ENCODE results near the gene MRPL36. TPM values are rescaled to one million over a fixed set of nuclear protein-coding genes. Genes with fewer than 3 reads are reported as not detected.
"Not testable (repeated sequence)": the region's sequence is repeated elsewhere in the genome, so short reads cannot be mapped to it uniquely, and the experiment has no call there.

MRPL36 gene
- total RNA-seq: 100 to 1,000 TPM; 104 to 108 TPM

DNA sequence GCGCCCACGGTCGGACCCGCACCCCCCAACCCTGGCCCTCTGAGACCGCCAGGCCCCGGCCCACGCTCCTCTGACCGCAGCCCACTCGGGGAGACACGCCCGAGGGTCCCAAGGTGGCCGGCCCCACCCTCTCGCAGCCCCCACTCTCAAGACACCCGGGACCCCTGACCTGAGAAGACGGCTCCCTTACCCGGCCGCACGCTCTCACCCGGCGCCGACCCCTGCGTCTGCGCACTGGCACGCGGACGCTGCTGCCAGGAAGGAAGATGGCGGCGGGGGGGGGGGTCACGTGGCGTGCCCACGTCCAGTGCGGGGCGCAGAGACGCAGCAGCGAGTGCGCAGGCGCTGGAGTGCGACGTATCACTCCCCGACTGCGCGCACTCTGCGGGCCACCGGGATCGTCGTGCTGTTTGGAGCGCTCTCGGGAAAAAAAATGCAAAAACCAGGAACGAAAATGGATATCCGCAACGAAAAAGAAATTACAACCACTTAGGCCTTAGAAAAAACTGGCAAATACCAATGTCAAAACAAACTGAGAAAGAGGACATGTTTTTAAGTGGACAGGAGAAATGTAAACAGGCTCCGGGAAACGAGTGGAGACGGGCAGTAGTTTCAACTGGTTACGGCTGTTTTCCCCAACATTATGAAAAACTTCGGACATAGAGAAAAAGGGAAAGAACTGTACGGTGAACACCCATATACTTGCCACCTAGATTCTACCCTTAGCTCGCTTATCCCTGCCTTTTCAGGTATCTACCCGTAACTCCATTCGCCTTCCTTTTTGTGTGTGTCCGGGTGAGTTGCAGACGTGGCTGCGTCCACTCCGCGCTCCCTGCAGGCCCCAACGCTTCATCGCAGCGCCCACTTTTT is at the start of gene MRPL36:
Gene MRPL36, minus strand, starts transcription at position 236 of the 870 bp plus-strand sequence. CDS start 902 bp downstream, outside the sequence.
- Mint-ChIP-seq H3K9me3 (no peaks in the 10 kb centered on the region), H3K27ac (peak within 1 kb of the TSS; percentile 96), H3K27me3 (no peaks in the 10 kb centered on the region), H3K4me1 (peaks cover 57% of the 10 kb centered on the region), H3K36me3 (peaks cover 52% of the 10 kb centered on the region), H3K4me3 (peak within 1 kb of the TSS; percentile 90)
- DNase-seq: peak; percentile 90

DNA sequence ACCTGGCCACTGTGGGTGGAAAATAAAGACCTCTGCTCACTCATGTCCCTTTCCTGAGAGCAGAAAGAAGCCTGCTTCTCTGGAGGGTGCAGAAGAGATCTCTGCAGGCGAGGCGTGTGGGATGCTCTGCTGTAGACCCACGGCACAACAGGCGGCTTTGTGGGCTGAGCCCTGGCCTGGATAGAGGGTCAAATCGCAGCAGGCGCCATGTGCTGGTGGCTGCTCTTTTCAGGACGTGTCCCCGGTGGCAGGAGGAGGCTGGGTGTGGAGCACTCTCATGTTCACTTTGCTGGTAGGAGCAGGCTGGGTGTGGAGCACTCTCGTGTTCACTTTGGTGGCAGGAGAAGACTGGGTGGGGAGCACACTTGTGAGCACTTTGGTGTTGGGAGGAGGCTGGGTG is 48.0 kb upstream of the MRPL36 start:
- H3K27ac Mint-ChIP-seq: no peak overlapping the region
- H3K27me3 Mint-ChIP-seq: peaks cover 41% of the 10 kb centered on the region
- no peaks in the 10 kb centered on the region for H3K9me3 Mint-ChIP-seq
- DNase-seq: no peak
- H3K4me1 Mint-ChIP-seq: no peaks in the 10 kb centered on the region
- H3K36me3 Mint-ChIP-seq: no peaks in the 10 kb centered on the region
- H3K4me3 Mint-ChIP-seq: no peak overlapping the region

DNA sequence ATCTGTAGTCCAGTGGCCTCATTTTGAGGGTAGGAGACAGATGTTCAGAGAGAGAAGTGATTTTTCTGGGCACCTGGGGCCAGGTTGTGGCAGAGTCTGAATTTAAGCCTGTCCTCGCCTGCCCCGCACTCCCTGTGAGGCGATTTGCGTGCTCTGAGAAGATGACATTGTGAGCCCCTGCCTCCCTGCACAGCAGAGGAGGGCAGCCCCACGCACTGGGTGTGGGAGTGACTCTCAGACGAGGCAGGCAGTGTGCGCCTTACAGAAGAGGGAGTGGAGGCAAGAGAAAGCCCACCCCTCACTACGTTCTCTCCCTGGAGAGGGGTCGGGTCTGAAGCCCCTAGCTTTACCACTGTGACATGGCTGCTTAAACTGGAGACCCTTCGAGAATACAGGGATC is 47.4 kb upstream of the MRPL36 start:
- H3K36me3 Mint-ChIP-seq: no peaks in the 10 kb centered on the region
- no peak overlapping the region for H3K27ac Mint-ChIP-seq
- no peaks in the 10 kb centered on the region for H3K9me3 Mint-ChIP-seq
- no peaks in the 10 kb centered on the region for H3K4me1 Mint-ChIP-seq
- H3K27me3 Mint-ChIP-seq: peaks cover 38% of the 10 kb centered on the region
- no peak overlapping the region for H3K4me3 Mint-ChIP-seq
- no peak for DNase-seq

DNA sequence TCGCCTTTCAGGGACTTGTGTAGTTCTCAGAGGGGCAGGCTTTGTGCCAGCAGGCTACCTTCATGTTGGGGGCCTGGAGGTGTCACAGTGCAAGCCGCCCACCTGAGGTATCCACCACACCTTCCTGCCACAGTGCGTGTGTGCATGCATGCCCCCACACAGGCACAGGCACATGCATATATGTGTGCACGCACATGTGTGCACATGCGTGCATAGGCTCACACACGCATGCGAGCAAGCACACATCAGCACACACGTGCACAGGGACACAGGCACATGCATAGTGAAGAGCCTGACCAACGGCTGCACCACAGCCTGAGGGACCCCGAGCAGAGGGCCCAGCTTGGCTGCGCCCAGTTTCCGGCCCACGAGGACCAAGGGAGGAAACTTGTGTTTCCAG is 46.9 kb upstream of the MRPL36 start:
- Mint-ChIP-seq H3K4me1 (no peaks in the 10 kb centered on the region), H3K27me3 (peaks cover 34% of the 10 kb centered on the region), H3K27ac (no peak overlapping the region), H3K9me3 (no peaks in the 10 kb centered on the region), H3K4me3 (no peak overlapping the region), H3K36me3 (no peaks in the 10 kb centered on the region)
- no peak for DNase-seq

DNA sequence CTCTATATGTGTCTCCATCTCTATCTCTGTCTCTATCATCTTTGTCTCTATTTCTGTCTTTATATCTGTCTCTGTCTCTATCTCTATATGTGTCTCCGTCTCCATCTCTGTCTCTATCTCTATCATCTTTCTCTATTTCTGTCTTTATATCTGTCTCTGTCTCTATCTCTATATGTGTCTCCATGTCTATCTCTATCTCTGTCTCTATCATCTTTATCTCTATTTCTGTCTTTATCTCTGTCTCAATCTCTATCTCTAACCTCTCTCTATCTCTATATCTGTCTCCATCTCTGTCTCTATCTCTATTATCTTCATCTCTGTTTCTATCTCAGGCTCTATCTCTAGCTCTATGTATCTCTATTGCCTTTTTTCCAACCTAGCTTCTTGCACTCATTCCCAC is 46.1 kb upstream of the MRPL36 start:
- Mint-ChIP-seq H3K27ac (no peak overlapping the region), H3K4me3 (no peak overlapping the region), H3K9me3 (no peaks in the 10 kb centered on the region), H3K27me3 (peaks cover 30% of the 10 kb centered on the region), H3K4me1 (no peaks in the 10 kb centered on the region), H3K36me3 (no peaks in the 10 kb centered on the region)
- DNase-seq: no peak

DNA sequence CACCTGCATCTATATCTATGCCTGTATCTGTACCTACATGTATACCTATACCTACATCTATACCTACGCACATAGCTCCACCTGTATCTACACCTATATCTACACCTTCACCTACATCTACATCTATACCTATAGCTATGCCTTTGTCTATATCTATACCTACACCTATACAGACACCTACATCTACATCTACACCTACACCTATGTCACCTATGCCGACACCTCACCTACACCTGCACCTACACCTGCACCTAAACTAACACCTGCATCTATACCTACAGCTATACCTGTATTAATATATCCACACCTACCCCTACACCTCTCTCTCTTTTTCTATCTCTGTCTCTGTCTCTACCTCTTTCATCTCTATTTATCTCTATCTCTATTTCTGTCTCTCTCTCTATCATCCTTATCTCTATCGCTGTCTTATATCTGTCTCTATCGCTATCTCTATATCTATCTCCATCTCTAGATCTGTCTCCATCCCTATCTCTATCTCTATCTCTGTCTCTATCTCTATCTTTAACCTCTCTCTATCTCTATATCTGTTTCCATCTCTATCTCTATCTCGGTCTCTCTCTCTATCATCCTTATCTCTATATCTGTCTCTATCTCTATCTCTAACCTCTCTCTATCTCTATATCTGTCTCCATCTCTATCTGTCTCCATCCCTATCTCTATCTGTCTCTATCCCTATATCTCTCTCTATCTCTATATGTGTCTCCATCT is 45.2 kb upstream of the MRPL36 start:
- Mint-ChIP-seq H3K4me3 (no peak overlapping the region), H3K27ac (no peak overlapping the region), H3K27me3 (peaks cover 29% of the 10 kb centered on the region), H3K36me3 (no peaks in the 10 kb centered on the region), H3K4me1 (no peaks in the 10 kb centered on the region), H3K9me3 (no peaks in the 10 kb centered on the region)
- no peak for DNase-seq

DNA sequence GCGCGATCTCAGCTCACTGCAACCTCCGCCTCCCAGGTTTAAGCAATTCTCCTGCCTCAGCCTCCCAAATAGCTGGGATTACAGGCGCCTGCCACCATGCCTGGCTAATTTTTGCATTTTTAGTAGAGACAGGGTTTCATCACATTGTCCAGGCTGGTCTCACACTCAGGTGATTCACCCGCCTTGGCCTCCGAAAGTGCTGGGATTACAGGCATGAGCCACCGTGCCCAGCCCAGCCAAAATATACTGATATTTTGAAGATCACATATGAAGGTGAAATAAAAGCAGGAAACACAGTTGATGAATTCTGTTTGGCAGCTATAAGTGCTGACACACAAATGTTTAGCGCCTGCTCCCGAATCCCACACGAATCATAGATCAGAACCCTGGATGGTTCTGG is 44.1 kb upstream of the MRPL36 start:
- H3K4me1 Mint-ChIP-seq, H3K27ac Mint-ChIP-seq, H3K36me3 Mint-ChIP-seq, DNase-seq, H3K4me3 Mint-ChIP-seq, H3K9me3 Mint-ChIP-seq: not testable (repeated sequence)
- peaks cover 29% of the 10 kb centered on the region for H3K27me3 Mint-ChIP-seq

DNA sequence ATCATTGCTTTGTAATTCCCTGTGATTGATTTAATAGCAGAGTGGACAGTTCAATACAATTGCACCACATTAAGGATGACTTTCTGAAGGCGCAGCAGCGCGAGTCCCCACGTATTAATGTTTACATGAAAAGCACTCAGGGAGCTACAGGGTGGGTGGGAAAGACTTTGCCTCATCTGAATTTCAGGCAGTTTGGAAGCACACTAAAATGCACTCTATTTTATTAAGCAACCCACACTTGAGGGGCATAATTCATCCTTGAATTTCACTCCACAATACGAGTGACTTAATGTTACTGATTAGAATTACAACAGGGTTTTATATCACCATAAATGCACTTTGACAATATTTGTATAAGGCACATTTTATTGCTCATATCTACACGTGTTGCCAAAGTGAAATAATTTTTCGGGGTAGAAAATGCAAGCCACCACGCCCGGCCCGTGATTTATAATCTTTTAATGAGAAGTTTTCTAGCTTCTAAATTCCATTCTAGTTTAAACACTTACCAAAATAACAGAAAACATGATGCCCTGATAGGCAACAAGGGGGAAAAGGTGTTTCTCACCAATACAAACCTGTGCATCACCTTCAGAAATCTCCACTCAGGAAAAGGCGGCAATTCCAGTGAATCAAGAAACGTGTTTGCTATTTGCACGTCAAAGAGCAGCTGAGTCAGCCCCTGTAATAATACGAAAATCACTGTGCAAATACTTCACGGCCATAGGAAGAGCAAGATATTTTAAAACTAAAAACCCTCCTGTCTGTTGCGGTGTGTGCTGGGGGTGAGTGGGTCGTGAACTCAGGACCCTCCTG is 42.6 kb upstream of the MRPL36 start:
- H3K9me3 Mint-ChIP-seq: no peaks in the 10 kb centered on the region
- DNase-seq: no peak
- no peak overlapping the region for H3K27ac Mint-ChIP-seq
- H3K27me3 Mint-ChIP-seq: peaks cover 21% of the 10 kb centered on the region
- no peaks in the 10 kb centered on the region for H3K4me1 Mint-ChIP-seq
- H3K36me3 Mint-ChIP-seq: no peaks in the 10 kb centered on the region
- no peak overlapping the region for H3K4me3 Mint-ChIP-seq

DNA sequence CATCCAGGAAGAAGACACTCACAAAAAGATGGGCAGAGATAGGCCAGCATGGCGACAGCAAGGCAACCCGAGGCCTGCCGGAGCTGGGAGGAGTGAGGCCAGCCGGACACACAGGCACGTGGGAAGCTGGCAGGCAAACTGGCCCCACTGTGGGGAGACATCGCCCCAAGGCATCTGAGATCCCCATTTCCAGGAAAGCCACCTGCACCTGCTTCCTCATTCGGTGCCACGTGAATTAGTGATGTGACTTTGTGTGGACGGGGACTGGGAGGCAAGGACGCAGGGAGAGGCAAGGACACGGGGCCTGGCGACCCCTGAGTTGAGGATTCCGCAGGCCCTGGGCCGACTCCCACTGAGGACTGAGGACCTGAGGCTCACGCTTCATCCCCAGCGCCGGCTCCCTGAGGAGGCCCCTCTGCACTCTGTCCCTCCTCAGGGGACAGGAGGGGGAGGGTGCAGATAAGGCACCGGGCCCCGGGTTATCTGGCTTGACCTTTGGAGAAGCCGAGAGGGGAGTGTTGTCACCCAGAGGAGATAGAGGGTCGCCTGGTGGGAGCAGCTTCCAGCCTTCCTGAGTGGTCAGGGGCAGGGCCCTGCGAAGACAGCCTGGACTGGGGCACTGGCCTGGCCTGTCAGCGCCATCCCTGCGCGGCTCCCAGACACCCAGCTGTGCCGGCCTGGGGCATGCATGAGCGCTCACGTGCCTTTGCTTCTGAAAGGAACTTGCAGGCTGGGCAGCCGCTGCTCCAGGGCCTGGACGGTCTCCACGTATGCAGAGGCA is 41.3 kb upstream of the MRPL36 start:
- Mint-ChIP-seq H3K9me3 (no peaks in the 10 kb centered on the region), H3K4me1 (no peaks in the 10 kb centered on the region), H3K27ac (no peak overlapping the region), H3K36me3 (no peaks in the 10 kb centered on the region), H3K4me3 (no peak overlapping the region), H3K27me3 (peaks cover 21% of the 10 kb centered on the region)
- no peak for DNase-seq

DNA sequence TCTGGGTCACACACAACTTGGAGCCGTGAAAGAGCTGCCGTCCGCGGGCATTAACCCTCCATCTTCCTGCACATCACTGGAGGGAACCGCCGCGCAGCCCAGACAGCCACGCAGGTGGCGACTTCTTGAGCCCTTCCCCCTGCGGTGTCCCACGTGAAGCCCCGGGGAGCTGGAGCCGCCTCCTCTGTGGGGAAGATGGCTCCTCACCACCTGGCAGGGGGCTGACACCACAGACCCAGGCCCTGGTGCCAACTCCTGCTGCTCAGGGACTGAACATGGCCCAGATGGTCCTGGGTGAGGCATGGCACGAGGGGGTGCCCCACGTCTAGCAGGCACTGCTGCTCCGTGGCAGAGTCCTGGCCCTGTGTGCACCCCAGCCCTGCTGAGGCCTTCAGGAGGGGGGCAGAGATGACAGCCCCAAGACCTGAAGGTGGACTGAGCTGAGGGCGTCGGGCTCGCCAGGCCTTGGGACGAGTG is 40.5 kb upstream of the MRPL36 start:
- H3K4me3 Mint-ChIP-seq: no peak overlapping the region
- no peaks in the 10 kb centered on the region for H3K9me3 Mint-ChIP-seq
- H3K27ac Mint-ChIP-seq: no peak overlapping the region
- no peak for DNase-seq
- H3K36me3 Mint-ChIP-seq: no peaks in the 10 kb centered on the region
- H3K4me1 Mint-ChIP-seq: no peaks in the 10 kb centered on the region
- H3K27me3 Mint-ChIP-seq: peaks cover 21% of the 10 kb centered on the region

DNA sequence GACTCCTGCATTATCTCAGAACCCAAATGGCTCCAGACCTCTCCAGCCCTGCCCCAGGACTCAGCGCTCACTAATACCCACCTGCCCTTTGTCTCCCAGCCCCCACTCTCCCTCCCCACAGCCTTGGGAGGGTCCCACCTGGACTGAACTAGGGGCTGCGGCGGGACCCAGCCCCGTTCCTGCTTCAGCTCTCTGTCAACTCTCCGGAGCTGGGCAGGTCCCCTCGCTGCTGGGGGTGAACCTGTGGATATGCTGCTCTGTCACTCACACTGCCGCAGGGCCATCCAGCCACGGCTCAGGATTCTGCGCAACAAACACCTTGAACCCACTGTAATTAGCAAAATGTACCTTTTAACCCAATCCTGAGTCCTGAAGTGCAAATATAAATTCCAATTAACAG is 38.4 kb upstream of the MRPL36 start:
- Mint-ChIP-seq H3K27me3 (peaks cover 27% of the 10 kb centered on the region), H3K27ac (no peak overlapping the region), H3K36me3 (no peaks in the 10 kb centered on the region), H3K9me3 (no peaks in the 10 kb centered on the region), H3K4me1 (no peaks in the 10 kb centered on the region), H3K4me3 (no peak overlapping the region)
- DNase-seq: no peak

DNA sequence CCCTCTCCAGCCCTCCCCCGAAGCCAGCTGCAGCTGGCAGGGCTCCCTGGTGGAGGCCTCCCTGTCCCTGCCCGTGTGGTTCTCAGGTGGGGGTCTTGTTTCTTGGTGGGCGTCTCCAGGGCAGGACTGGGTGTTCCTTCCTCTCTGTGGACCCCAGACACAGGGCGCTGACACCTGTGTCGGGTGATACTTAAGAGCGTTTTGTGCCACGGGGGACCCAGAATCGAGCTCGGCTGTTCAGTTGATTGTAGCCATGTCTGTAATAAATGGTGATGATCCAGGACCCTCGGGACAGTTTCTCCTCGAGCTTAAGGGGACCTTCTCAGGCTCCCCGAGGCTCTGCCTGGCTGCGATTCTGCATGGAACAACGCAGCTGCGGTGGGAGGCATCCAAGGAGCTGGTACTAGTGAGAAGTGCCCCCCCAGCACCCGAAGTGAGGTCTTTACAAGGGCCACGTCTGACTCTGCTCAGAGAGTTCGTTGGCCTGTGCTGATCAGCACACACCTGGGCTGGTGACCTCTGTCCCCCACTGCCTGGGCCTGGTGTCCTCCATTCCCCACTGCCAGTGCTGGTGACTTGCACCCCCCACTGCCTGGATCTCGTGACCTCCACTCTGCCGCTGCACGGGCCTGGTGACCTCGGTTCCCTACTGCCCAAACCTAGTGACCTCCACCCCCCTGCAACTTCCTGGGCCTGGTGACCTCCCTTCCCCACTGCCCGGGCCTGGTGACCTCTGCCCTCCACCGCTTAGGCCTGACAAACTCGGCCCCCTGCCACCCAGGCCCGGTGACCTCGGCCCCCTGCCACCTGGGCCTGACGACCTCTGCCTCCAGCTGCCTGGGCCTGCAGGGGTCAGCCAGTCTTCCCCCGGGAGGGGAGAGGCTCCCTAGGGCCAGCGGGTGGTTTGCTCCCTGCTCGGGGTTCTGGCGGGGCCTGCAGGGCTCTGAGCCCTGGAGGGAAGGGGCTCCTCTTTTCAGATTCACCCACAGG is 37.5 kb upstream of the MRPL36 start:
- Mint-ChIP-seq H3K36me3 (no peaks in the 10 kb centered on the region), H3K27ac (no peak overlapping the region), H3K4me1 (no peaks in the 10 kb centered on the region), H3K4me3 (no peak overlapping the region), H3K27me3 (peaks cover 27% of the 10 kb centered on the region), H3K9me3 (no peaks in the 10 kb centered on the region)
- DNase-seq: no peak

DNA sequence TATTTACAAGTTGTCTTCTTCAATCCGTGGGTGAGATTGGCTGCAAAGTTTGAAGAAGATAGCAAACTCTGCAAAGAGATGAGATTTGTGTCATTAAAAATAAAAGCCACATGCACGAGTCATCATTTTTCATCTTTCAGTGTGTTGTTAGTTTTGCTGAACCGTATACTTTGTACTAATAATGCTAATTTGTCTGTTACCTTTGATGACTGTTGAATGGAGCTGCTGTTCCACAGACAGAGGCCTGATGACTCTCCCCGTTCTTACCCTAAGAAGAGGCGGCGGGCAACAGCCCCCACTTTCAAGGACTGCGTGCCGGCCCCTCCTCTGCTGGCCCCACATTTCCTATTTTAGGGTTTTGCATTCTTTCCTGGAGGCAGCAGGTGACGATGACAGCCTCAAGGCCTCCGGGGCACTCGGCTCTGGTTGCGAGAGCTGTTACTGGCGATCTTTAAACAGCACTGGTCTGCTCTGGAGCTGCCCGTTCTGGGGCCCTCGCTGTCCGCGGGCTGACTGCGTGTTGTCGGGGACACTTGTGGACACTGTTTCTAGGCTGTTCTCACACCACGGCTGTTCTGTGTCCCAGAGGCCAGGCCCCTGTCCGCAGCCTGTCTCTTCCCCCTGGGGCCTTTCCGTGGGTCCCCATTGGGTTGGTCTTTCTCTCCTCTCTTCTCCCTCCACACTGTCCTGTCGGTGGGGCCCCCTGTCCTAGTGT is 36.7 kb upstream of the MRPL36 start:
- no peak overlapping the region for H3K4me3 Mint-ChIP-seq
- no peaks in the 10 kb centered on the region for H3K9me3 Mint-ChIP-seq
- peaks cover 23% of the 10 kb centered on the region for H3K27me3 Mint-ChIP-seq
- no peaks in the 10 kb centered on the region for H3K4me1 Mint-ChIP-seq
- no peak for DNase-seq
- H3K27ac Mint-ChIP-seq: no peak overlapping the region
- no peaks in the 10 kb centered on the region for H3K36me3 Mint-ChIP-seq
